H9 (cell line): ENCODE data around the gene MERTK. TPM values are rescaled to one million over a fixed set of nuclear protein-coding genes. Genes with fewer than 3 reads are reported as not detected.

Experiments used
- DNase-seq: peaks from one replicate; pipeline ENCODE4 v3.0.0-alpha.2; 2017
- H2AFZ ChIP-seq: one replicate; pipeline ENCODE4 v1.6.1; 2013; ENCODE audit warnings: mild to moderate bottlenecking, low read length, control low read depth, moderate library complexity
- H2AK5ac ChIP-seq: 2 replicates; pipeline ENCODE4 v1.6.1; 2013; ENCODE audit warnings: low read length, control low read depth, mixed read lengths; ENCODE audit not compliant: insufficient read length
- H2BK120ac ChIP-seq: one replicate; pipeline ENCODE4 v1.6.1; 2013; ENCODE audit warnings: low read depth, mild to moderate bottlenecking, low read length, control low read depth, inconsistent platforms; ENCODE audit not compliant: poor library complexity, severe bottlenecking
- H2BK12ac ChIP-seq: 2 replicates; pipeline ENCODE4 v1.6.1; 2013; ENCODE audit warnings: low read length, control low read depth, mixed read lengths, low read depth; ENCODE audit not compliant: insufficient read length
- H2BK15ac ChIP-seq: 2 replicates; pipeline ENCODE4 v1.6.1; 2013; ENCODE audit warnings: low read depth, low read length, control low read depth
- H2BK20ac ChIP-seq: one replicate; pipeline ENCODE4 v1.6.1; 2013; ENCODE audit warnings: low read depth, mild to moderate bottlenecking, low read length, control low read depth, inconsistent platforms; ENCODE audit not compliant: poor library complexity, severe bottlenecking
- H2BK5ac ChIP-seq: 2 replicates; pipeline ENCODE4 v1.6.1; 2013; ENCODE audit warnings: low read length, control low read depth, mixed read lengths; ENCODE audit not compliant: insufficient read length
- H3K14ac ChIP-seq: 2 replicates; pipeline ENCODE4 v1.6.1; 2013; ENCODE audit warnings: low read length, control low read depth; ENCODE audit not compliant: insufficient read depth
- H3K18ac ChIP-seq: 2 replicates; pipeline ENCODE4 v1.6.1; 2013; ENCODE audit warnings: low read depth, mild to moderate bottlenecking, mixed read lengths, low read length, control low read depth; ENCODE audit not compliant: insufficient read length
- H3K23ac ChIP-seq: 2 replicates; pipeline ENCODE4 v1.6.1; 2013; ENCODE audit warnings: low read length, control low read depth, mixed read lengths, low read depth; ENCODE audit not compliant: insufficient read length
- H3K23me2 ChIP-seq: 2 replicates; pipeline ENCODE4 v1.6.1; 2013; ENCODE audit warnings: low read depth, mild to moderate bottlenecking, mixed read lengths, low read length, control low read depth; ENCODE audit not compliant: insufficient read length, poor library complexity, severe bottlenecking
- H3K27ac ChIP-seq: 2 replicates; pipeline ENCODE4 v1.5.1; 2013; ENCODE audit warnings: low read length, control low read depth, mixed read lengths, low read depth; ENCODE audit not compliant: insufficient read length
- H3K27me3 ChIP-seq: 2 replicates; pipeline ENCODE4 v1.6.1; 2013; ENCODE audit warnings: low read length, control low read depth, inconsistent platforms; ENCODE audit not compliant: insufficient read depth
- H3K4ac ChIP-seq: 2 replicates; pipeline ENCODE4 v1.6.1; 2013; ENCODE audit warnings: low read depth, mild to moderate bottlenecking, control low read depth, inconsistent platforms, low read length, moderate library complexity
- H3K4me1 ChIP-seq: 2 replicates; pipeline ENCODE4 v1.6.1; 2013; ENCODE audit warnings: low read length, control low read depth, inconsistent platforms; ENCODE audit not compliant: insufficient read depth
- H3K4me2 ChIP-seq: 2 replicates; pipeline ENCODE4 v1.6.1; 2013; ENCODE audit warnings: low read length, control low read depth, mixed read lengths; ENCODE audit not compliant: insufficient read length, insufficient read depth
- H3K56ac ChIP-seq: 2 replicates; pipeline ENCODE4 v1.6.1; 2013; ENCODE audit warnings: low read depth, mild to moderate bottlenecking, mixed read lengths, low read length, control low read depth; ENCODE audit not compliant: insufficient read length
- H3K79me1 ChIP-seq: 2 replicates; pipeline ENCODE4 v1.6.1; 2013; ENCODE audit warnings: low read depth, mild to moderate bottlenecking, moderate library complexity, low read length, control low read depth, inconsistent platforms; ENCODE audit not compliant: insufficient read depth, poor library complexity, severe bottlenecking
- H3K79me2 ChIP-seq: 2 replicates; pipeline ENCODE4 v1.6.1; 2013; ENCODE audit warnings: low read length, control low read depth, inconsistent platforms; ENCODE audit not compliant: insufficient read depth
- H3K9ac ChIP-seq: 2 replicates; pipeline ENCODE4 v1.6.1; 2013; ENCODE audit warnings: low read length, control low read depth, mixed read lengths; ENCODE audit not compliant: insufficient read length; ENCODE audit errors: extremely low read depth
- H3K9me3 ChIP-seq: one replicate; pipeline ENCODE4 v1.6.1; 2013; ENCODE audit warnings: low read depth, low read length, inconsistent platforms; ENCODE audit not compliant: control insufficient read depth
- H3T11ph ChIP-seq: one replicate; pipeline ENCODE4 v1.6.1; 2013; ENCODE audit warnings: mild to moderate bottlenecking, low read length, control low read depth, inconsistent platforms
- H4K20me1 ChIP-seq: one replicate; pipeline ENCODE4 v1.6.1; 2013; ENCODE audit not compliant: control insufficient read depth, insufficient read length, insufficient read depth
- H4K5ac ChIP-seq: 2 replicates; pipeline ENCODE4 v1.6.1; 2013; ENCODE audit warnings: low read depth, mild to moderate bottlenecking, mixed read lengths, low read length, control low read depth; ENCODE audit not compliant: insufficient read length
- H4K8ac ChIP-seq: replicated peaks from 2 replicates; pipeline ENCODE4 v1.6.1; 2013; ENCODE audit warnings: low read length, control low read depth, mixed read lengths, low read depth; ENCODE audit not compliant: insufficient read length
- H4K91ac ChIP-seq: 2 replicates; pipeline ENCODE4 v1.6.1; 2013; ENCODE audit warnings: low read depth, mild to moderate bottlenecking, moderate library complexity, mixed read lengths, low read length, control low read depth; ENCODE audit not compliant: insufficient read length
- H3K27ac Mint-ChIP-seq, 3 experiments: 2 replicates in 2 of 3; 3 replicates in 1 of 3; pipeline ENCODE4 v1.8.0; 2020 to 2021; ENCODE audit warnings: mixed read lengths in 3 of 3, mild to moderate bottlenecking in 1 of 3, moderate library complexity in 1 of 3
- H3K27me3 Mint-ChIP-seq: 2 replicates; pipeline ENCODE4 v1.8.0; 2021; ENCODE audit warnings: low read depth, mild to moderate bottlenecking, moderate library complexity, mixed read lengths
- H3K36me3 Mint-ChIP-seq, 3 experiments: 2 replicates in 2 of 3; 3 replicates in 1 of 3; pipeline ENCODE4 v1.8.0; 2020 to 2021; ENCODE audit warnings: low read depth in 3 of 3, mixed read lengths in 3 of 3; ENCODE audit not compliant: insufficient read depth in 1 of 3
- H3K4me1 Mint-ChIP-seq, 2 experiments: 2 replicates each; pipeline ENCODE4 v1.8.0; 2020; ENCODE audit warnings: mixed read lengths in 2 of 2
- H3K4me3 Mint-ChIP-seq, 2 experiments: 2 replicates in 1 of 2; 3 replicates in 1 of 2; pipeline ENCODE4 v1.8.0; 2020 to 2021; ENCODE audit warnings: mild to moderate bottlenecking in 2 of 2, mixed read lengths in 2 of 2, moderate library complexity in 1 of 2
- H3K9me3 Mint-ChIP-seq, 2 experiments: 2 replicates in 1 of 2; 3 replicates in 1 of 2; pipeline ENCODE4 v1.8.0; 2020; ENCODE audit warnings: mild to moderate bottlenecking in 2 of 2, mixed read lengths in 2 of 2, moderate library complexity in 1 of 2
- WGBS: extraction: QIAGEN DNeasy Blood & Tissue Kit; methylation state at CpG from one replicate; pipeline ENCODE4 v1.1.7; 2013; ENCODE audit warnings: missing lambda C conversion rate, low lambda C conversion rate, mixed read lengths; ENCODE audit not compliant: insufficient read length; ENCODE audit errors: extremely low coverage; 5-methylcytosine and 5-hydroxymethylcytosine counted together
- total RNA-seq: library from RNA; stranded (reverse); gene quantifications from 2 replicates; pipeline ENCODE4 v1.2.1, GENCODE V29; 2021
- TF ChIP-seq, protein P1 (sequence below): fragments of 200-600 bp; sonication (generic); conservative IDR thresholded peaks from 3 replicates; pipeline ENCODE4 v1.8.0; 2021; ENCODE audit warnings: antibody characterized with exemption, mild to moderate bottlenecking

The MERTK gene
- total RNA-seq, 1 experiment from 2014 or later: 4.8 TPM

DNA sequence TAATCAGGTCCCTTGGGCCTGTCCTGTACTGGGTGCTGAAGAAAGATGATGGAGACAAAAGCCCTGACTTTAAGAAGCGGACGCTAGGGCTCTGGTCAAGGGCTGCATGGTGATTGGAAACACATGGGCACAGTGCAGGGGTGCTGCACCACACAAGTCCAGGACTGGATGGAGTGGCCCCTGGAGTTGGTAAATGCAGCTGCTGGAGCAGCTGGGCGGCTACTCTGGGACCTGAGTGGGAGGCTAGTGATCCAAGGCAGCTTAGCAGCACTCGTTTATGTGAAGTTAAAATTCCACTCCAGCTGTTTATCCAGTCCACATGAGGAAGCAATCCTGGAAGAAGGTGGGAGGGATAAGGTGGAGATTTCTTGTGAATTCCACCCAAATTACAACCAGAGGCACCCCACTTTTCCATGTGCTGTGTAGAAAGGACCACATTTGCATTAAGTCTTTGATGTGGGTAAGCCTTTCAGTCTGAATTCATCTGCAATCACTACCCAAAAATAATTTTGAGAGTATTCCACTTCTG lies 24.9 kb downstream of the MERTK start:
- no peak overlapping the region for H4K8ac ChIP-seq
- no peaks in the 10 kb centered on the region for H3K79me2 ChIP-seq
- H3K4me1 ChIP-seq: no peaks in the 10 kb centered on the region
- no peak overlapping the region for H2BK5ac ChIP-seq
- H4K20me1 ChIP-seq: no peaks in the 10 kb centered on the region
- no peak overlapping the region for H3K4me2 ChIP-seq
- no peak overlapping the region for H3K4ac ChIP-seq
- H2BK120ac ChIP-seq: no peak overlapping the region
- no peak overlapping the region for H3K23ac ChIP-seq
- no peaks in the 10 kb centered on the region for H3K36me3 Mint-ChIP-seq
- no peaks in the 10 kb centered on the region for H3K23me2 ChIP-seq
- H2BK12ac ChIP-seq: no peak overlapping the region
- H3K18ac ChIP-seq: no peak overlapping the region
- no peak overlapping the region for H3T11ph ChIP-seq
- H2AK5ac ChIP-seq: no peak overlapping the region
- no peaks in the 10 kb centered on the region for H3K9me3 ChIP-seq
- H3K4me3 Mint-ChIP-seq: no peak overlapping the region
- no peak overlapping the region for H2BK20ac ChIP-seq
- peaks cover 4 to 7% of the 10 kb centered on the region in 2 experiments; a peak in 3 of 4 replicates for H3K4me1 Mint-ChIP-seq
- 0 out of 7 replicates have a peak overlapping the region, but pooled peaks of 1 of the 3 experiments have one; percentile 56 for H3K27ac Mint-ChIP-seq
- no peaks in the 10 kb centered on the region for H3K9me3 Mint-ChIP-seq
- WGBS: no CpG with 5 or more reads among the region's 4 CpGs
- H4K5ac ChIP-seq: no peak overlapping the region
- H3K56ac ChIP-seq: no peak overlapping the region
- H3K27me3 Mint-ChIP-seq: no peaks in the 10 kb centered on the region
- no peak overlapping the region for H2AFZ ChIP-seq
- no peak overlapping the region for H2BK15ac ChIP-seq
- H4K91ac ChIP-seq: no peak overlapping the region
- H3K14ac ChIP-seq: no peak overlapping the region
- H3K9ac ChIP-seq: no peak overlapping the region
- DNase-seq: no peak
- H3K27ac ChIP-seq: no peak overlapping the region
- H3K79me1 ChIP-seq: no peaks in the 10 kb centered on the region
- H3K27me3 ChIP-seq: no peaks in the 10 kb centered on the region
- TF ChIP-seq, protein P1, sequence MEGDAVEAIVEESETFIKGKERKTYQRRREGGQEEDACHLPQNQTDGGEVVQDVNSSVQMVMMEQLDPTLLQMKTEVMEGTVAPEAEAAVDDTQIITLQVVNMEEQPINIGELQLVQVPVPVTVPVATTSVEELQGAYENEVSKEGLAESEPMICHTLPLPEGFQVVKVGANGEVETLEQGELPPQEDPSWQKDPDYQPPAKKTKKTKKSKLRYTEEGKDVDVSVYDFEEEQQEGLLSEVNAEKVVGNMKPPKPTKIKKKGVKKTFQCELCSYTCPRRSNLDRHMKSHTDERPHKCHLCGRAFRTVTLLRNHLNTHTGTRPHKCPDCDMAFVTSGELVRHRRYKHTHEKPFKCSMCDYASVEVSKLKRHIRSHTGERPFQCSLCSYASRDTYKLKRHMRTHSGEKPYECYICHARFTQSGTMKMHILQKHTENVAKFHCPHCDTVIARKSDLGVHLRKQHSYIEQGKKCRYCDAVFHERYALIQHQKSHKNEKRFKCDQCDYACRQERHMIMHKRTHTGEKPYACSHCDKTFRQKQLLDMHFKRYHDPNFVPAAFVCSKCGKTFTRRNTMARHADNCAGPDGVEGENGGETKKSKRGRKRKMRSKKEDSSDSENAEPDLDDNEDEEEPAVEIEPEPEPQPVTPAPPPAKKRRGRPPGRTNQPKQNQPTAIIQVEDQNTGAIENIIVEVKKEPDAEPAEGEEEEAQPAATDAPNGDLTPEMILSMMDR: no peak
